CD4-positive, alpha-beta T cell treated with Interleukin-10 for 1 hour (primary cell): ENCODE results near the gene ZNF385B.
"Not testable (repeated sequence)": the region's sequence is repeated elsewhere in the genome, so short reads cannot be mapped to it uniquely, and the experiment has no call there.

Experiments used
- DNase-seq: peaks from one replicate; pipeline ENCODE4 v3.0.0-alpha.2; 2020

ZNF385B gene

DNA sequence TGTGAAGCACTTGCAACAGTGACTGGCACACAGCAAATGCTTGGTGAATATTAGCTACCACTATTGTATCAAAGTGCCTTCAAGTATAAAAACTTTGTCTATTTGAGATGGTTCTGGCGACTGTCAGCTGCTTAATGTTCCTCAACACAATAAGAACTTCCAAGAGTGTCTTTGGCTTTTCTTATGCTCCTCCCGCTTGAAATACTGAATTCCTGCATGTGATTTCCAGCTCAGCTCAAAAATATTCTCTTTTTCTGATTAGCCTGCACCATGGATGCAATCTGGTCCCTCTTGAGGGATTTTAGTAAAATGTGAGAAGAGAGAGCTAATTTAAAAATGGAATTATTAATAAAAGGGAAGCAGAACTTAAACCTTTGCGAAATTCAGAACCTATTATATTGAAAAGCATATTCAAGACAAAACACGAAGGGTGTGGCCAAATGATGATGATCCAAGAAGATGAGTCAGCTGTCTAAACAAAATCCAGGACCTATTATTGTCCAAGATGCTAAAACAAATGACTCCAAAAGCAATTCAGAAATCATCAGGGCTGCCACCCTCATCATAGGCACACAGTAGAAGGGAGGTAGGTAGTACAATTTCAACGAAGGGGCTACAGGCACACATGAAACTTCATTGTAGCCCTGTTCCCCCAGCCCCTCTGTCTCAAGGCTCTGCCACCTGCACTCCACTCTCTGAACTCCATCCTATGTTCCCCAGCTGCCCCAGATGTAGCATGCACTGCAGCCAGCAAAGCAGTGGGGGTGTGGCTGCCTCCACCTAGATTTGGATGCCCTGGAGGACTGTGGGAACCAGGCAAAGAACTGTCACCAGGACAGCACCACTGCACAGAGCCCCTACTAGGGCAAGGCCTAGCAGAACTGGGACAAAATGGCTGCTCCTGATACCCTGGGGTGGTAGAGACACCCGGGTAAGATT, 190.1 kb downstream of the ZNF385B start:
- no peak for DNase-seq

DNA sequence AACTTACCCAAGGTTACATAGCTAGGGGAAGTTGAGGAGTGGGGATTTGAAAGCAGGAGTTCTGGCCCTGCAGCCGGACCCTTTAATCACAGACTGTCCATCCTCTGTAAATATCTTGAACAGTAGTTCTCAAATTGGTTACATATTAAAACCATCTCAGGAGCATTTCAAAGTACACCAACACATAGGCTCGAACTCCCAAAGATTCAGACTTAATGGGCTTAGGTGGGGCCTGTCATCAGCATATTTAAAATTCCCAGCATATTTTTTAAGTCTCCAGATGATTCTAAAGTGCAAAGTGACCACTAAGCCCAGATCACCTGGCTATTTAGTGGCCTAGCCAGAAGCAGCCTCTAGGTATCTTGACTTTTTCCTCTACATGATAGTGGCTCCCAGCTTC, 192.2 kb downstream of the ZNF385B start:
- no peak for DNase-seq

DNA sequence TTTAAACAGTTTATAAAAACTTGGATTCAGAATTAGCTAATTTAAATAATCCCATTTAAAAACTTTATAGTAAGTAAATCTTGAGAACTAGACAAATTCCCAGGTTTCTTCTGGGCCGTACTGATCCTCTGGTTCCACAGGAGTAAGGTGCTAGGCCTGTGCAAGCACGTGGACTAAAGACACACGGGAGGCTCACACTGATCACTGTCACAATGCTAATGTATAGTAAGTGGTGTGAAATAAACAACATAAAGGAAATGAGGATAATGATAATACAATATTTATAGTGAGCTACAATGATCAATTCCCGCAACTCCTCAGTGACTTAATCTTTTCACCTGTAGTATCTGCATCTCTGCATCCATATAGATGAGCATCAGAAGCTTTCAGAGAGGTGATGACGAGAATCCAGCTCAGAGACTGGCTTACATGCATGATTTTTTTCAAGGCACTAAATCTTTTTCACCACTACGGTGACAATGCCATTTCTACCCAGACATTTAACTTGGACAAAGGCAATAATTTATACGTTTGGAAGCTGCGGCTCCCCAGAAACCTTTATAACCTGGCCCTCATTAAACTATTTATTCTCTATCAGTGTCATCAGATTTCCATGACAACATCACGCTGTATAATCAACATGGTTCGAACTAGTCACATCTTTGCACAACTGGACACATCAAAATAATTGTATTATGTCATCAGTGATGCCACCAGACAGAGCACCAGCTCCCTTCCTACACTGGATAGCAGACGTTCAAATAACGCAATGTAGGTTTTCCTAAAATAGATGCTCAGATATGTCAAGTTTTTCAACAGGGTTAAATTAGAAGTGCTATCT, 196.2 kb downstream of the ZNF385B start:
- DNase-seq, result no peak

DNA sequence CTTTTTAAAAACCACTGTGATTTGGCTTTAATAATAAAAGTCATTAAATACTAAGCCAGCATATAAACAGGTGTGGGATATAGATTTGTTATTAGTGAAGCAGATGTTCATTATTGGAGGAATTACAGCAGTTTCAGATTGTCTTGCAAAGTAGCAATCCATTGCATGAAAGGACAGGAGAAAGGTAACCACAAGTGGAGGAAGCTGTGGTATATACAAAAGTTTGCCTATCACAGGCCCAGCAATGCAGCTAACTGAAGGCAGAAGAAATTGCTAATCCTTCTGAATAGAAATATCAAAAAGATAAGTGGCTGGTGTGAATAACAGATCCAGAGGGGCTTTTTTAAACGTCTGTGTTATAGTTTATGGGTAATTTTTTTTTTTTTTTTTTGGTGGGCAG, 199.4 kb downstream of the ZNF385B start:
- DNase-seq, result no peak

DNA sequence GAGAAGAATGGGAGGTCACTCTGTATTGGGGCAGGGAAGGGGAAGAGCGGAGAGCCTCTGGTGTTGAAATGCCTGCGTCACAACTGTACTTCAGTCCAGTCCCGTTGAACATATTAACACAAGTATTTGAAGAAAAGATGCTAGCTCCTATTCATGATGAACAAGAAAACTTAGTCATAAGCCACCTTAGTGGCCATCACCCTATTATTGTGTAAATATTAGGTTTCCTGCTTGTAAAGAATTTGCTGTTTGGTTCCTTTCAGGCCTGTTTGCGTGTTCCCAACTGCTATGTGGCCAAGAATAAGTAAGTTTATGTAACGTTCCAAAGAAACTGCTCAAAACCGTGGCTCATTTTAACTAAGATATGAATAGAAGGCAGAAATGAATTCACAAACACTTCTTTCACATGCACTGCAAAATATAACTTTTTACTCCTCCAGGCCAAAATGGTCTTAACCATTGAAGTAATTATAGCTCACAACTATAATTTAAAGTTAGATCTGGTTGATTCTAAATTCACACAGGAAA, 204.3 kb downstream of the ZNF385B start:
- no peak for DNase-seq

DNA sequence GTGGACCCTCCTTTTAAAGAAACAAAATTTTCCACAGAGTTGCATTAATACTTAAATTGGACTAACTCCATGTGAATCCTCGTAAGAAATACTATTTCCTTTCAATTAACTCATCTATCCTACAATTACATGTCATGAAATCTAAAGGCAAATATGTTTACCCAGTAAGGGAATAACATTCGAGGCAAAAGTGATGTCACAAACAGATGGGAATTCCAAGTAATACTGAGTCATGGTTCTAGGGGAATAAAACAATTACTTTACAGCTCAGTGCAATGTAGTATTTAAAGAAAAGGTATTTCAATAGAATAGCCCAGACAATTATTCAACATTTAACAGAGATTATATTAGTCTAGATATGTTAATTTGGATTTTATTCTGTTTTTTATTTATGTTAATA, 205.8 kb downstream of the ZNF385B start:
- DNase-seq, result no peak

DNA sequence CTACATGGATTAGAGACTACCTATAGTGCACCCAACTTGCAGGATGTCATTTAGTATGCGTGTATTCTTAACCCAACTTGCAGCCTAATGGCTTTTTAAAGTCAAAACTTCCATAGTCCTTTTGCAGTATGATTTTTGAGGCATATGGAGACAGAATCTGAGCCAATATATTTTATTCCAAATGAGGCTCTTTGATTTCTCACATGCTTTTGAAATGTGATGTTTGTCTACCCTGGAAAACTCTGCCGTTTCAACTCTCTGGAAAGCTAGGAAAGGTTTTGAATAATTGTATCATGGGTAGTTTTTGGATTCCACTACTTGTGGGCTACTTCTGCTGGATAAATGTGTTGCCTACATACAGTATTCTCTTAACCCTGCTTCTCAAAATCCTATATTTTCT, 206.6 kb downstream of the ZNF385B start:
- DNase-seq, result no peak

DNA sequence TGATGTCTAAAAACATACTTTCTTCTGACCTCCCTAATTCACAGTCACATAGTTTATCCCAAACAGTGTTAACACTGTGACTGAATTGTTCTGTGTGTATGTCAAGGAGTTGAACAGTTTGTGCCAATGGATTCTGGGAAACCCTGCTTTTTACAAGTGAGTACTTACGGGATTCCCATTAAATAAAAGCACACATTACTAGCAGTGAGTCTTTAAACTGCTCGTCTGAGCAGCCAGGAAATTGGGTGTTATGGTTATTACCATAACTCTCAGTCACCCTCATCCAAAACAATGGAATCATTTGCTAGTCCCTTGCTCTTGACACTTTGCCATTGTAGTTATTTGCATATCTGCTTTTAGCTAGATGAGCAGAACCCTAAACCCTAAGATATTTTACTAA, 209.1 kb downstream of the ZNF385B start:
- no peak for DNase-seq

DNA sequence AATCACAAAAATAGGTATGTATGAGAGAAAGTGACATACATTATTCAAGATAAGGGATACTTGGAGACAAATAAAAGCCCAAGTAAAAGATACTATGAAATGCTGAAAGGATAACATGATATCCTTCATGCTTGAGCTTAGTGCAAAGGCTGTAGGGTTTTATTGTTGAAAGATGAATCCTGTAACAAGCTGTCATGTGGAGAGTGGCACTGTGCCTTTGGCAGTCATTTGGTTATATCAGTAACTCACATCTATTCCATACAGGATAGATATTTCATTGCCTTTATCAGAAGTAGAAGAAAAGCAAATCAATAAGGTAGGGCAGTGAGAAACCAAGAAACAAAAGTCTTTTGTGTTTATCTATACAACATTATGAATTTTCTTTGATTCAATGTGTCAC, 211.0 kb downstream of the ZNF385B start:
- no peak for DNase-seq

DNA sequence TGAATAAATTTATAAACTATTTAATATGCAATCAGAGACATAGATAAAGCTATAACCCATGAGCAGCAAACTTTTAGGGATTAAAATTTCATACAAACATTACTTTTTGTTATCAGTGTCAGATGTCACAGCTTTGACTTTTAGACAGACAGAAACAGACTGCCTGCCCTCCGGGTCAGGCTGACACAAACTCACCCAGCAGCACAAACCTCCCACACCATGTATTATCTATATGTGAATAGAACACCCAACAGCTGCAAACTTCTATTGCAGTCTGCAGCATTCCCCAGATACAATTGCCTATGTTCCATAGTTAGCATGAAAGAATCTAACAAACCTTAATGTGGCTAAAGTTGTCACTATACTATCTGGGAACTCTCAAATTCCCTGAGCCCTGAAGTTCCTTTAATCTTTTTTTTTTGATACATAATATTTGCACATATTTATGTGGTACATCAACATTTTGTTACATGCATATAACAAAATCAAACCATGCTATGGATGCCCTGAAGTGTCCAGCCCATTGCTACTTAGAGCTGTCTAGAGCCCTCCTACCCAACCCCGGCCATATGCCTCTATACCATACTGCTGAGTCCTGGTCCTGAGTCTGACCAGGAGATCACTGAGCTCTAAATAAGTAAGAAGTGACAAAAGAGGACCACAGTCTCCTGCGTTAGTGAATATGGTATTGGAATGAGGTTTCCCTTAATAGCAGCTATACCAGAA, 214.4 kb downstream of the ZNF385B start:
- DNase-seq, result no peak

DNA sequence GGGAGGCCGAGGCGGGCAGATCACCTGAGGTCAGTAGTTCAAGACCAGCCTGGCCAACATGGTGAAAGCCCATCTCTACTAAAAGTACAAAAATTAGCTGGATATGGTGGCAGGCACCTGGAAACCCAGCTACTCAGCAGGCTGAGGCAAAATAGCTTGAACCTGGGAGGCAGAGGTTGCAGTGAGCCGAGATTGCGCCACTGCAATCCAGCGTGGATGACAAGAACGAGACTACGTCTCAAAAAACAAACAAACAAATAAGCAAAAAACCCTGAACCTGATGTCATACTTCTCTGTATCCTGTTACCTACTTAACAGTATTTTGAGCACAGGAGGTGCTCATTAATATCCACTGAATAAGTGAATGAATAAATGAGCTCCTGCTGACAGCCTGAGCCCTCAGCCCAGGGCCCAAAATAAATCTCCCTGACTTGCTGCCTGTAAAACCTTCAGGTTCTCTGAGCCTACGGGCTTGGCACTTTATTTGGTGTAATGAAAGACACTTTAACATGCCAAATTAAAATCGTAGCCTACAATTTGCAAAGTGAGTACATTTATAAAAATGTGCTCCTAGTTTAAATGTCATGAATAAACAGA, 215.1 kb downstream of the ZNF385B start:
- DNase-seq, result no peak

DNA sequence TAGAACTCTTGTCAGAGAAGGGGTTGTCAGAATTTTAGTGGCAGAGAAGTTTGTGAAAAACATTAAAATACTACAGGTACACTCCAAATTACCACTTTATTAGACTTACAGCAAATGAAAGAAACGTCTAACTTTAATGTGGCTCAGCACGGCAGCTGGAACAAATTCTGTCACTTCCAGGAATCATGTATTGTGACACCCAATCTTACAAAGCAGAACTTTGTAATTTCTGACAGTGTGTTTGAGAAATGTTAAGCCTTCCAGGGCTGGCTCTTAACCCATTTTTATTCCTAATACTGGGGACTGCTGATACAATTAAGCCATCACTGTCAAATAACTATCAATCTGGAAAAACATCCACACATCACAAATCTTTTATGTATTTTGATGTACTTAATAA, 216.4 kb downstream of the ZNF385B start:
- DNase-seq, result no peak

DNA sequence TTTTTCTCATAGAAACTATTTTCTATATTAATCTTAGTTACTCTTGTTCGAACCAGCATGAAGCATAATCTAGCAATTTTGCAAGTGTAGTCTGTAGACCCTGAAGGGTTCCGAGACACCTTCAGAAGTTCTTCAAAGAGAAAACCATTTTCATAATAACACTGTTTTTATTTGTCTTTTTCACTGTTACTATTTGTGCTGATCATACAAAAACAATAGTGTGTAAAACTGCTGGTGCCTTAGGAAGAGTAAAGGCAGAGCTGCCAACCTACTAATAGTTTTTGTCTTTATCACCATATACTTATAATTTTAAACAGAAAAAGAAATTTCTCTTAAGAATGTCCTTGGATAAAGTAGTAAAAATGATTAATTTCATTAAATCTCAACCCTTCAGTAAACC, 218.9 kb downstream of the ZNF385B start:
- no peak for DNase-seq

DNA sequence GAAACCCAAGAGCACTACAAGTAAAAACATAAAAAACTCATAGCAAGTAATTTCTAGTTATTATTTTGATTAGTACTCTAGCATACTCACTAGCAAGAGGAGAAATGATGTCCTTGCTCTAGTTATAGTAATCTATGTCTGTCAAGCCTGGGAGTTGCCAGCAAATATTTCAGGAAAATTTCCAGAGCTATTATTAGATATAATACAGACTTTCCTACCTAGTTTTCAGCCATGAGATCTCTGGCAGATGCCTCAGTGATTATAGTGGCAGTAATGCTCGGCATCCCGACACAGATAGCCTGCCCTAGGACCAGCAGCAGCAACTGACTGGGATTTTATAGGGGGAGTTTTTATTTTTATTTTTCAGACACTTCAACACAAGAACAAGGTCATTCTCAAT, 224.4 kb downstream of the ZNF385B start:
- no peak for DNase-seq

DNA sequence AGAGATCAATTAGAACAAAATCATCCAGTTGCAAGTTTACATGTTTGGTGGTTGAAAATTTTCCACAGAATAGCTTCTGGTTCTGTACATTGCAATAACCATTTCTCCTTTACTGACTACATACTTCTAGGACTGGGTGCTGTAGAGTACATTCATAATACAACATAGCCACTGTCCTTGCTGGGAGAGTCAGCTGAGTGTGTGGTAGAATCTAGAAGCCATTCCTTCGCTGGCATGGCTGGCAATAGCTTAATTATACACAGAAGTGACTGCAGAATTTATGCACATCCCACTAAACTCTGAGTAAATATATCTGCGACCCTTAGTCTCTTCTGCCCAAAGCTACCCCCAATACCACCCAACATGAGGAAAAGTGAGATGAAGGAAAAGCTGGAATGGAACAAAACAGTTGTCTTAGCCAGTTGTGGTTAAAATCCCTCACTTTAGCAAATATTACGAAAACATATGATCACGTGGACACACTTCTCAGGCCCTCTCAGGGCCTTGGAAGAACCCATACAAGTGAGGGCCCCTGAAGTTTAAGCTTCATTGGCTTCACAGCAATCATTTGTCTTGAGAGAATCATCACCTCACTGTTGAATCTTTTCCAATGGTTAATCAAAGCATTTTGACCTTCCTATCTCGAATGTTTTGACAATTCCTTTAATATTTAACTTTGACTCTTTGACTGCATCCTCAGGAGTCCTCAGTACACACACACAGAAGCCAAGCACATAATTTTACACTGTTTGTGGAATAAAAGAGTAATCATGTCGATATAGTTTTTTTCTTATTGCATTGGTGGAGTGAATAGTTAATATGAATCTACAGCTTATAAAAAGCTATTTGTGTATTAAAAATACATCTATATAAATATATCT, 225.1 kb downstream of the ZNF385B start:
- no peak for DNase-seq

DNA sequence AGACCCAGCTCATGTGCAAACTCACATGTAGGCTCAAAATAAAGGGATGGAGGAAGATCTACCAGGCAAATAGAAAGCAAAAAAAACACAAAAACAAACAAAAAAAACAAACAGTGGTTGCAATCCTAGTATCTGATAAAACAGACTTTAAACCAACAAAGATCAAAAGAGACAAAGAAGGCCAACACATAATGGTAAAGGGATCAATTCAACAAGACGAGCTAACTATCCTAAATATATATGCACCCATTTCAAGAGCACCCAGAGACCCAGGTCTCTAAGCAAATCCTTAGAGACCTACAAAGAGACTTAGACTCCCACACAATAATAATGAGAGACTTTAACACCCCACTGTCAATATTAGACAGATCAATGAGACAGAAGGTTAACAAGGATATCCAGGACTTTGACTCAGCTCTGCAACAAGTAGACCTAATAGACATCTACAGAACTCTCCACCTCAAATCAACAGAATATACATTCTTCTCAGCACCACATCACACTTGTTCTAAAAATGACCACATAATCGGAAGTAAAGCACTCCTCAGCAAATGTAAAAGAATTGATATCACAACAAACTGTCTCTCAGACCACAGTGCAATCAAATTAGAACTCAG, 229.5 kb downstream of the ZNF385B start:
- DNase-seq, result not testable (repeated sequence)

DNA sequence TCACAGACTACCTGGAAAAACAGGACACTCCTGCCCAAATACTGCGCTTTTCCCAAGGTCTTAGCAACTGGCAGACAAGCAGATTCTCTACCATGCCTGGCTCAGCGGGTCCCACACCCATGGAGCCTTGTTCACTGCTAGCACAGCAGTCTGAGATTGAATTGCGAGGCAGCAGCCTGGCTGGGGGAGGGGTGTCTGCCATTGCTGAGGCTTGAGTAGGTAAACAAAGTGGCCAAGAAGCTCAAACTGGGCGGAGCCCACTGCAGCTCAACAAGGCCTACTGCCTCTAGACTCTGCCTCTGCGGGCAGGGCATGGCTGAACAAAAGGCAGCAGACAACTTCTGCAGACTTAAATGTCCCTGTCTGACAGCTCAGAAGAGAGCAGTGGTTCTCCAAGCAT, 231.6 kb downstream of the ZNF385B start:
- DNase-seq, result not testable (repeated sequence)

DNA sequence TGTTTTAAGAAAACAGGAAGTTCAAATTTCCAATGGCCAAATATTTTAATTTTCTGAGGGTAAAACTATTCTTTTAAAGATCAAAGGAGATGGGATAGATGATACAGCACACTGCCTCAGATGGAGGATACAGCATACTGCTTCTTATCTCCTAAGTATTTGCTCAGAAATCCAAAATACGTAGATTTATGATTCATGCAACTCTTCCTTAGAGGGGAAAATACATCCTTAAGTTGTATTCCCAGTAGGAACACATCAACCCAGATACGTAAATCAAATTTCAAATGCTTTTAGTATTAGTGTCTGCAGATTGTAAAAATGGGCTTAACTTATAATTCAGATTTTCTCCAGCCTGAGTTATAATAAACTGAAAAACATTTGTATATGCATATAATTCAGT, 235.2 kb downstream of the ZNF385B start:
- DNase-seq, result no peak

DNA sequence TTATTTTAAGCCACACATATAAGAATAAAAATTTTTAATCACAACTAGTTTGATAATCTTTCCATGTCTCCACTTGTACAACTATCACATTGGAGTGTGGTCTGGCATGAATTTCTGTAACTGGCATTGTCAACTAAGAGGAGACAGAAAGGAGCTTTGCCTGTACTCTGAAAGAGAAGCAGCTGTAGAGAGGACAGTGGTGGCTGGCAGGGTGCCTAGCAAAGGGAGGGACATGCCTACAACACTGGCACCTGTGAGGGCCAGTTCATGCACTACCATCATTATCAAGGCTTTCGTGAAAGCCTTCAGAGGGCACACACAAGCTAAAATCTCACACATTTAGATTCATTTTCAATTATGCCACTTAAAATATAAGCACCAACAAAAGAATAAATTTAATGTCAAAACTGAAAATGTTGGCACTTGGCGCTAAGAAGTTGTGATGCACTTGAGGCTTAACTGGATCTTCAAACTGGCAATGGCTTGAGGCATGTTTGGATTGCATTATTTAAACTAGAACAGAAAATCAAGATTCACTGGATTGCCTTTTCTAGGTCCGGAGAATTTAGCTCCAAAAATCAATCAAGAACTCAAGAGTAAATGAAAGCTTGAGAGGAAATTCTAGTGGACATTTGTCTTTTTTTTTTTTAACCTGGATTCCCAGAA, 238.6 kb downstream of the ZNF385B start:
- DNase-seq, result no peak

DNA sequence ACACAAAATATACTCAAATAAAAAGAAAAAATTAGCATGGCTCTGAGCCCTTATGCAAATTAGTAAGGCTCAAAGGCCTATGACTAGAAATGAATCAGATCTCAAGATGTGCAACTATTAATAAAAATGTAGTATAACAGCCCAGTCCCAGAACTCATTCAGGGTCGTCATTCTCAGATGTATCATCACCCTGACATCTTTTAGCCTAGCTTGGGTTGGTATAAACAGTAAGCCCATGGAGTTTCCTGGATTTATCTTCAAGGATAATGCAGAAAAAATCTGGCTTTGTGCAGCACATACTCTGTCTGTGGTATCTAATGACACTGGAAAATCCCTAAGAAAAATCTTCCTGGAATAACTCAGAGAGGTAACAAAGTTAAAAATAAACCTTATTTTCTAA, 239.3 kb downstream of the ZNF385B start:
- DNase-seq, result no peak
